Cerebellar nuclear complex (tissue), 1 donor: ENCODE data around the gene CES3.

Experiments
- DNase-seq, 2 experiments: peaks; one replicate each; lab custom pipeline; 2025; lab: John Stamatoyannopoulos, UW

Gene CES3

GRCh38 chr16:67006930-67007658 is 46.0 kb downstream of the CES3 start:
- no peak for DNase-seq

- DNase-seq = no peak
Observed at GRCh38 chr16:67009158-67009557, 48.1 kb downstream of the CES3 start.

DNA sequence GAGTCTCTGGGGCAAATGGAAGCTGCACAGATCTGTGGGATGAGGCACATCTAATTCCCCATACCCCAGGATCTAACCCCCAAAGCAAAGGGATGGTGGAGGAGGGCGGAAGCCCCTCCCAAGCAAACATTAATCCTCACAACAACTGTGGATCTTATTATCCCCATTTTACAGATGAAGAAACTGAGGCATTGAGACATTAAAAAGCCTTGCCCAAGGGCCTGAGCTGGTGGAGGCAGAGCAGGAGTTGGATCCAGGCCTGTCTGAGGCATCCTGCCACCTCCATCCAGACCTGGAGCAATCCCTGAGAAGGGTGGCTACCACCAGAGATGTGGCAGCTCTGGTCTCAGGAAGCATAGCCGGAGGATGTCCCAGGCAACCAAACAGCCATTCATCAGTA is 50.2 kb downstream of the CES3 start:
- no peak for DNase-seq

- DNase-seq = no peak
Observed at GRCh38 chr16:67013233-67013822, 52.3 kb downstream of the CES3 start.

DNA sequence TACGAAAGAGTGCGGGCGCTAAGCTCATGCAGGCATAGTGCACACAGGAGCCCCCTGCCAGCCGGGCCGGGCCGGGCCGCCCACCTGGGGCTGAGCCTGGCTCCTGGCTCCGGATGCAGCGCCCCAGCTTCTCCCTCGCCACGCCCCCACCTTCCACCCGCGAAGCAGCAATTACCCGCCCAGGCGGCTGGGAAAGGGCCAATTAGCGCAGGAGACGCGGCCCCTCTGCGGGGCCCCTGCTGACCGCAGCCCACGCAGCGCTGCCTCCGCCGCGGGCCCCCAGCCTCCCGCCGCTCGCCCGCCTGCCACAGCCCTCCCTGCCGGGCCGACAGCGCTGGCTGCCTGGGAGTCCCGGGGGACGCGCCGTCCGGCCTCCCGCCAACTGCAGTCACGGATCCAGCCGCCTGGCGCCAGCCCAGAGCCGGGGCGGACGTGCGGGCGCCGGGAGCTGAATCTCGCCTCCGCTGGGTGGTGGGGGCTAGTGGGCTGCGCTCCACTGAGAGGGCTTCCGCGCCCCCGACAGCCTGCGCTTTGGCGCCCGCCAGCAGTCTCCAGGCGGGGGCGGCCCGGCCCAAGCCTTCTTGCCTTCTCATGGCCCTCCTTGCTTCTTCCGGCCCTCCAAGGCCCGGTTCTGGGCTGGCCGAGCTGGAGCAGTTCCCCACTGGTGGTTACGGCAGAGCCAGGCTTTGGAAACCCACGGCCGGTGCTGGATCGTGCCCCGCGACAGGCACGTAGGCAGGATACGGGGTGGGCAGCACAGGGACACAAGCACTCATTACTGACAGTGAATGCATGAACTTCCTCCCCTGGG is 53.0 kb downstream of the CES3 start:
- DNase-seq = no peak

DNA sequence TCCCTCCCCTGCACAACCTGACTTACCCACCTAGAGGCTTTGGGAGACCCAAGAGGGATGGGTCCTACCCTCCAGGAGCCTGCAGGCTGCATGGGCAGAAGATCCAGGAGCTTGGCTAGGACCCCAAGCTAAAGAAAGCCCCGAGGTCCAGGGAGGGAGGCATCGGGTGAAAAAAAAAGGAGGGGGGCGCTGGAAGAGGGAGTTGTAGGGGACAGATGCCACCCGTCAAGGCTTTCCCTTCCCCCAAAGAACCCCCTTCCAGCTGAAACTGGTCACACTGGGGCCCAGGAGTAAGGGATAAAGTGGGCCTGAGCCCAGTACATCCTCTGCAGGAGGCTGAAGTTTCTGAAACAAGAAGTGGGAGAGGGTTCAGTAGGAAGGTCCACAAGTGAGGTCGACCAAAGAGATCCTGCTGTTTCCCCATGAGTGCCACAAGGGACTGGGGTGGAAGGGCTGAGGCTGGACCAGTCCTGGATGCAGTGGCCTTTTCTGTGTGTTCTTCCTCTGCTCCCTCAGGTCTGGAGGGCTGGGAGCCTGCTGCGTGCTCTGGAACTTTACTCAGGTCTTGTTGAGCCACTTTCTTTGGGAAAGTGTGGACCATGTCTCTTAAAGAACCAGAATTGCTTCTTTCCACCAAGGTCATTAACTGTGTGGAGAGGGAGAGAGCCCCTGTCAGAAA is 53.7 kb downstream of the CES3 start:
- DNase-seq = no peak

DNA sequence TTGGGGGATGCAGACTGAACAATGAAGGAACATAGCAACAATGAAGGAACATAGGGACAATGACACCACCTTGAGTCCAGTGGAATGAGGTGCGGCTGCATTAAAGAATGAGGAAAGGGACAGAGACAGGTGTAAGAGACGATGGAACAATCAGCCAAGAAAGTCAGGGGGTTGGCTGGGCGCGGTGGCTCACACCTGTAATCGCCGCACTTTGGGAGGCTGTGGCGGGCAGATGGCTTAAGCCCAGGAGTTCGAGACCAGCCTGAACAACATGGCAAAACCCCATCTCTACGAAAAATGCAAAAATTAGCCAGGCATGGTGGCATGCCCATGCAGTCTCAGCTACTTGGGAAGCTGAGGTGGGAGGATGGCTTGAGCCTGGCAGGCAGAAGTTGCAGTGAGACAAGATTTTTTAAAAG is 54.3 kb downstream of the CES3 start:
- no peak for DNase-seq

- DNase-seq = no peak
Observed at GRCh38 chr16:67016143-67016542, 55.1 kb downstream of the CES3 start.

DNA sequence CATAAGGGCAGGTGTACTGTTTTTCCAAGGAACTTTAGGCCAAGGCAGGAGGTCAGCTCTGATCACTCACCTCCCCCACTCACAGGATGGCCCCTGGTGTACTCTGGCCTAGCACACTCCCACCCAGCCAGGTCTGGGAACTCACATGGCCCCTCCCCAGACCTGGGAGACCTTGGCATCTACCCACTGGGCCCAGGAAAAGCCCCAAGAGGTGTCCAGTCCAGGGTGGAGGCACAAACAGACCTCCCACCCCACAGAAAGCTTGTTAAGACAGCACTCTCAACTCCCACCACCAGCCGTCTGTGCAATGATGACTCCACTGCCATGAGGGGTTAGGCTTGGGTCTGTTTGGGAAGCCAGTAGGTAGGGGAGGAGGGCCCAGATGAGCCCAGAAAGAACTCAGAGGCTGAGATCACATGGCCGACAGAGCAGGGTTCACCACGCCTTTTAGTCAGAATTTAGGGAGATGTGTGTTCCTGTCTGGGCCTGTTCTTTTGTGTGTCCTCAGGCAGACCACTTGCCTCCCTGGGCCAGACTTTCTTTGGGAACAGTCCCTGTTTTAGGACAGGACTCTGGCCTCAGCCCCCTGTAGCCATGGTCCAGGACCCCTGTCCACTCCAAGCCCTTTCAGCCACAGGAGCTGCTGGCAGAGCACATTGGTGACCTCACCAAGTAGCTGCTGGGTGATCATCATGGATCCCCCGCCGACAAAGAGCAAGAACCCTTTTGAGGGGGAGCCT is 55.8 kb downstream of the CES3 start:
- no peak for DNase-seq

- DNase-seq = no peak
Observed at GRCh38 chr16:67017421-67017750, 56.3 kb downstream of the CES3 start.

GRCh38 chr16:67017810-67018488 is 56.9 kb downstream of the CES3 start:
- no peak for DNase-seq

GRCh38 chr16:67019171-67019570 is 58.1 kb downstream of the CES3 start:
- no peak for DNase-seq

DNA sequence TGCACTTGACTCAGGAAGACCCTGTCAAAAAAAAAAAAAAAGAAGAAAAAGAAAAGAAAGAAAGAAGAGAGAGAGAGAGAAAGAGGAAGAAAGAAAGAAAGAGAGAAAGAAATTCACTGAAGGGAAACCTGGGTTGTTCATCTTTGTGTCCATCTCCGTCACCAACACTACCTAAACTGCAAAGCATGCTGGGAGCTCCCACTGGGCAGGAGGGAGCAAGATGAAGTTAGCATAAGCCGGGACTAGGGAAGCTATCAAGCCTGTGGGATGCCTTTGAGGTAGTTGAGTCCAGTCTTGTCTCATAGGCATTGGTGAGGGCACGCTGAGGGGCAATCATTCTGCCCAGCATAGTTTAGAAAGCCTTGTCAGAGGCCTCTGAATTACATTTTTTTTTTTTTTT is 60.3 kb downstream of the CES3 start:
- no peak for DNase-seq

- no peak for DNase-seq
Observed at GRCh38 chr16:67022531-67023214, 61.6 kb downstream of the CES3 start.

DNA sequence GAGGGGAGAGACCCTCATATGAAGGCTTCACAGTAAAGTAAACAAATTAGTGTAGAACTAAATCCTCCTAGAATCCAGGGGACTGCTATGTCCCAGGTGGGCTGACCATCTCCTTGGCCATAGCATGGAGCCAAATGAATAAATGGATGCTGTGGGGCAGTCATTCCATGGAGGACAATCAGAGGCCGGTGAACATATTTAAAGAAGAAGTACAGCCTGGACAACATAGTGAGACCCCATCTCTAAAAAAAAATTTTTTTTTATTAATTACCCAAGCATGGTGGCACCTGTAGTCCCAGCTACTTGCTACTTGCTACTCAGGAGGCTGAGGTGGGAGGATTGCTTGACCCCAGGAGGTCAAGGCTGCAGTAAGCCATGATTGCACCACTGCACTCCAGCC is 62.6 kb downstream of the CES3 start:
- no peak for DNase-seq
